Fibroblast of villous mesenchyme (primary cell): ENCODE data around the gene ALPI. TPM values are rescaled to one million over a fixed set of nuclear protein-coding genes. Genes with fewer than 3 reads are reported as not detected.
A peak's percentile ranks its signal among the peaks of the same experiment; 100 is the strongest.
"Not testable (repeated sequence)": the region's sequence is repeated elsewhere in the genome, so short reads cannot be mapped to it uniquely, and the experiment has no call there.

Experiments
- DNase-seq: peaks from one replicate; pipeline ENCODE4 v3.0.0-alpha.2; 2010; ENCODE audit warnings: low read depth
- H3K4me3 ChIP-seq: 2 replicates; pipeline ENCODE4 v1.5.1; 2011; ENCODE audit warnings: low read depth, mild to moderate bottlenecking, low read length
- CTCF ChIP-seq: IDR thresholded peaks from 2 replicates; pipeline ENCODE4 v1.5.1; 2012; ENCODE audit warnings: low read depth, mild to moderate bottlenecking, low read length; ENCODE audit not compliant: insufficient read depth
- total RNA-seq: library from RNA; depleted of rRNA; stranded (reverse); fragments of >200 nt; gene quantifications from 2 replicates; pipeline ENCODE4 v1.2.3, GENCODE V29; 2012

The ALPI gene
- total RNA-seq, 1 donor: not detected

- H3K4me3 ChIP-seq: peak overlapping the region; percentile 43
- TF ChIP-seq CTCF: no peak
- DNase-seq: peak; percentile 53
Observed at GRCh38 chr2:232418466-232419244, 37.3 kb upstream of the ALPI start.

GRCh38 chr2:232419245-232420072 is 36.5 kb upstream of the ALPI start:
- TF ChIP-seq CTCF: no peak
- peak overlapping the region; percentile 43 for H3K4me3 ChIP-seq
- no peak for DNase-seq

- DNase-seq: no peak
- no peak for TF ChIP-seq CTCF
- H3K4me3 ChIP-seq: no peak overlapping the region
Observed at GRCh38 chr2:232420073-232420454, 35.9 kb upstream of the ALPI start.

GRCh38 chr2:232420463-232421188 is 35.3 kb upstream of the ALPI start:
- no peak overlapping the region for H3K4me3 ChIP-seq
- TF ChIP-seq CTCF: no peak
- DNase-seq: peak; percentile 16

GRCh38 chr2:232421189-232421785 is 34.7 kb upstream of the ALPI start:
- H3K4me3 ChIP-seq: no peak overlapping the region
- no peak for DNase-seq
- no peak for TF ChIP-seq CTCF

- no peak for TF ChIP-seq CTCF
- no peak for DNase-seq
Observed at GRCh38 chr2:232422051-232422450, 33.9 kb upstream of the ALPI start.

GRCh38 chr2:232422996-232423395 is 33.0 kb upstream of the ALPI start:
- not testable (repeated sequence) for H3K4me3 ChIP-seq, DNase-seq

More at GRCh38 chr2:232422051-232422450, 33.9 kb upstream of the ALPI start:
- H3K4me3 ChIP-seq: no peak overlapping the region

- not testable (repeated sequence) for DNase-seq, H3K4me3 ChIP-seq
Observed at GRCh38 chr2:232423407-232423806, 32.5 kb upstream of the ALPI start.
